K562 (cell line): ENCODE measurements around the gene SYNE1. TPM values are rescaled to one million over a fixed set of nuclear protein-coding genes. Genes with fewer than 3 reads are reported as not detected.

Experiments used
- ATAC-seq: fragments of 200-7000 bp; cut with Tn5 transposase; 3 replicates; pipeline ENCODE4 v1.9.1; 2020; ENCODE audit warnings: moderate library complexity
- BruUV-seq: library from RNA; stranded (reverse); fragments of 400-500 nt; replicated peaks from 2 replicates; lab custom pipeline; 2021; lab: Mats Ljungman, UMichigan
- CTCF ChIA-PET: fragments of 300-600 bp; formaldehyde crosslinking; extraction: SDS; loops from one replicate; lab custom pipeline; 2021; ENCODE audit warnings: low intra/inter-chr PET ratio; lab: Yijun Ruan, JAX
- POLR2A ChIA-PET: fragments of 300-600, 350-650 bp; sonication (Branson Sonifier 250); formaldehyde crosslinking; extraction: SDS; loops from one replicate; lab custom pipeline; 2021; ENCODE audit warnings: antibody characterized with exemption, inconsistent platforms; lab: Yijun Ruan, JAX
- DNase-seq, 4 experiments: peaks; one replicate each; pipeline versions ENCODE4 v3.0.0 to v3.0.0-alpha.2; 2011 to 2018; ENCODE audit warnings: low spot score in 3 of 4, mixed read lengths in 3 of 4; ENCODE audit errors: extremely low read depth in 1 of 4
- FAIRE-seq: peaks from 2 replicates; lab custom pipeline; 2011; peaks lifted over from hg19 to GRCh38; lab: Jason Lieb, UNC
- H2AFZ ChIP-seq: 2 replicates; pipeline ENCODE4 v1.6.0; 2011; ENCODE audit warnings: low read depth, low read length, control low read depth, inconsistent platforms
- H3K27ac ChIP-seq: fragments of 200-600 bp; 3 replicates; pipeline ENCODE4 v1.8.0; 2011; ENCODE audit warnings: low read depth, mild to moderate bottlenecking, control low read depth, inconsistent platforms, low read length, moderate library complexity, mixed read lengths; ENCODE audit errors: extremely low read depth
- H3K27me3 ChIP-seq, 2 experiments: fragments of 300-600 bp in 1 of 2; 2 replicates in 1 of 2; 3 replicates in 1 of 2; pipeline versions ENCODE4 v1.6.0 to v1.8.0; 2011; ENCODE audit warnings: inconsistent platforms in 2 of 2, low read length in 2 of 2, mild to moderate bottlenecking in 1 of 2, mixed read lengths in 1 of 2, moderate library complexity in 1 of 2; ENCODE audit not compliant: control insufficient read depth in 2 of 2, insufficient read depth in 2 of 2
- H3K36me3 ChIP-seq: fragments of 300-600 bp; 3 replicates; pipeline ENCODE4 v1.8.0; 2011; ENCODE audit warnings: mild to moderate bottlenecking, low read length, inconsistent platforms; ENCODE audit not compliant: control insufficient read depth, insufficient read depth
- H3K4me1 ChIP-seq, 2 experiments: fragments of 200-600 bp in 1 of 2; replicated peaks in 1 of 2; 2 replicates in 1 of 2; 3 replicates in 1 of 2; pipeline versions ENCODE4 v1.5.1 to v1.8.0; 2011; ENCODE audit warnings: inconsistent platforms in 2 of 2, low read length in 2 of 2, mild to moderate bottlenecking in 1 of 2, mixed read lengths in 1 of 2, moderate library complexity in 1 of 2; ENCODE audit not compliant: control insufficient read depth in 2 of 2, insufficient read depth in 2 of 2
- H3K4me2 ChIP-seq: 2 replicates; pipeline ENCODE4 v1.6.1; 2011; ENCODE audit warnings: low read length, control low read depth, inconsistent platforms, mixed read lengths; ENCODE audit not compliant: insufficient read depth
- H3K4me3 ChIP-seq: fragments of 200-600 bp; sonication (generic), shearing (Covaris generic); 2 replicates; pipeline ENCODE4 v1.5.1; 2016; ENCODE audit warnings: control low read depth, inconsistent platforms
- H3K79me2 ChIP-seq: fragments of 200-600 bp; 3 replicates; pipeline ENCODE4 v1.8.0; 2011; ENCODE audit warnings: low read length, inconsistent platforms; ENCODE audit not compliant: control insufficient read depth, insufficient read depth
- H3K9ac ChIP-seq, 2 experiments: 2 replicates each; pipeline versions ENCODE4 v1.6.0 to v1.6.1; 2011; ENCODE audit warnings: low read depth in 2 of 2, low read length in 2 of 2, control low read depth in 1 of 2, inconsistent platforms in 1 of 2, mild to moderate bottlenecking in 1 of 2, mixed read lengths in 1 of 2; ENCODE audit not compliant: insufficient read depth in 1 of 2
- H3K9me1 ChIP-seq: one replicate; pipeline ENCODE4 v1.6.0; 2011; ENCODE audit warnings: inconsistent platforms, mild to moderate bottlenecking, low read length, moderate library complexity; ENCODE audit not compliant: control insufficient read depth, insufficient read depth
- H3K9me3 ChIP-seq: replicated peaks from 2 replicates; pipeline ENCODE4 v1.5.1; 2011; ENCODE audit warnings: low read depth, low read length, inconsistent platforms; ENCODE audit not compliant: control insufficient read depth, insufficient read depth
- H4K20me1 ChIP-seq: replicated peaks from 2 replicates; pipeline ENCODE4 v1.6.1; 2011; ENCODE audit warnings: low read length, inconsistent platforms, mixed read lengths; ENCODE audit not compliant: control insufficient read depth, insufficient read depth
- CBFA2T2 ChIP-seq: fragments of 450-650 bp; conservative IDR thresholded peaks from 2 replicates; pipeline ENCODE4 v1.6.1; 2017; ENCODE audit warnings: mild to moderate bottlenecking
- DACH1 ChIP-seq: fragments of 450-650 bp; IDR thresholded peaks from 2 replicates; pipeline ENCODE4 v1.6.1; 2018; ENCODE audit not compliant: partially characterized antibody
- E2F8 ChIP-seq: fragments of 450-650 bp; IDR thresholded peaks from 2 replicates; pipeline ENCODE4 v1.7.1; 2018; ENCODE audit warnings: mild to moderate bottlenecking, low read depth; ENCODE audit not compliant: partially characterized antibody
- HDAC6 ChIP-seq: IDR thresholded peaks from 2 replicates; pipeline ENCODE4 v1.6.1; 2012; ENCODE audit warnings: low read depth, mild to moderate bottlenecking, control low read depth, inconsistent platforms, low read length, moderate library complexity
- HSF4 ChIP-seq: fragments of 250-450 bp; sonication (Bioruptor Pico); IDR thresholded peaks from 2 replicates; pipeline ENCODE4 v2.1.2; 2022; ENCODE audit warnings: mild to moderate bottlenecking, moderate library complexity, borderline replicate concordance
- IRF2 ChIP-seq: sonication (generic); formaldehyde crosslinking; IDR thresholded peaks from 2 replicates; pipeline ENCODE4 v1.8.1; 2022; ENCODE audit warnings: mild to moderate bottlenecking, missing genetic modification reagents
- MED1 ChIP-seq: sonication (generic); formaldehyde crosslinking; IDR thresholded peaks from 2 replicates; pipeline ENCODE4 v1.8.1; 2023; ENCODE audit warnings: missing genetic modification reagents, borderline replicate concordance
- TRIM28 ChIP-seq: fragments of 450-650 bp; IDR thresholded peaks from 2 replicates; pipeline ENCODE4 v1.6.1; 2017
- VEZF1 ChIP-seq: fragments of 200-800 bp; sonication (Bioruptor generic); IDR thresholded peaks from 2 replicates; pipeline ENCODE4 v1.6.1; 2017; ENCODE audit warnings: missing genetic modification characterization, missing compliant biosample characterization
- ZNF316 ChIP-seq: fragments of 450-650 bp; IDR thresholded peaks from 2 replicates; pipeline ENCODE4 v1.6.1; 2016
- ZNF324 ChIP-seq: fragments of 250-450 bp; sonication (Bioruptor Pico); IDR thresholded peaks from 2 replicates; pipeline ENCODE4 v1.4.0; 2020; ENCODE audit warnings: mild to moderate bottlenecking
- ZNF398 ChIP-seq: fragments of 250-450 bp; sonication (Bioruptor Pico); IDR thresholded peaks from 2 replicates; pipeline ENCODE4 v1.8.0; 2021; ENCODE audit warnings: moderate library complexity, mild to moderate bottlenecking, inconsistent platforms
- WGBS: fragments of 100-300 bp; shearing (Covaris generic); methylation state at CpG from one replicate; pipeline ENCODE4 v1.1.6; 2016; ENCODE audit warnings: low coverage, mixed read lengths; ENCODE audit not compliant: insufficient coverage; ENCODE audit errors: missing lambda C conversion rate; 5-methylcytosine and 5-hydroxymethylcytosine counted together
- in situ Hi-C: fragments of 300-500 bp; cut with MboI; formaldehyde crosslinking; loops from 4 replicates; pipeline ENCODE4 v1.15.0; 2018; ENCODE audit warnings: inconsistent platforms, mixed read lengths
- intact Hi-C: fragments of 100-400 bp; cut with micrococcal nuclease; formaldehyde crosslinking; loops from 2 replicates; pipeline ENCODE4 v1.14.2; 2022
- polyA plus RNA-seq, 8 experiments: library from polyadenylated mRNA; depleted of rRNA in 4 of 8; stranded (reverse) in 5 of 8; unstranded in 3 of 8; fragments of >200 nt; fragmentation: Nextera tagmentation in 2 of 8; fragmentation: Illumina TruSeq in 1 of 8; extraction: Ambion mirVana in 2 of 8; extraction: Trizol in 1 of 8; gene quantifications; 2 replicates each; pipeline versions ENCODE4 v1.2.1 to v1.2.3, GENCODE V29; 2011 to 2014; ENCODE audit warnings: inconsistent platforms in 1 of 8, missing spikeins in 1 of 8
- total RNA-seq, 7 experiments: library from RNA; depleted of rRNA in 6 of 7; stranded (reverse); fragments of >200 nt in 6 of 7; fragmentation: Illumina TruSeq in 2 of 7; extraction: Trizol in 2 of 7; gene quantifications; 2 replicates each; pipeline versions ENCODE4 v1.2.1 to v1.2.3, GENCODE V29; 2011 to 2021; ENCODE audit warnings: low replicate concordance in 1 of 7

SYNE1 gene
- total and polyA plus RNA-seq, 9 of the 15 experiments (the other 6 are each of a cell fraction or from before 2014, with no cell fraction given) = under 0.01 to 0.42 (median 0.08) TPM; not detected in 1

- CTCF ChIA-PET = no interaction called here
- BruUV-seq = no TSS peak
- DNase-seq = no peak
- Histone ChIP-seq H3K27ac (no peak overlapping the region), H2AFZ (no peak overlapping the region), H3K36me3 (no peaks in the 10 kb centered on the region), H3K79me2 (no peaks in the 10 kb centered on the region), H3K27me3 (no peaks in the 10 kb centered on the region), H3K4me3 (no peak overlapping the region), H4K20me1 (no peaks in the 10 kb centered on the region), H3K4me2 (no peak overlapping the region), H3K9me1 (no peaks in the 10 kb centered on the region), H3K9ac (no peak overlapping the region), H3K4me1 (no peaks in the 10 kb centered on the region), H3K9me3 (no peaks in the 10 kb centered on the region)
- in situ Hi-C loops = no loop called here
- TF ChIP-seq CBFA2T2 (no peak), MED1 (CRISPR knock-in tag) (no peak), TRIM28 (no peak), ZNF316 (no peak), IRF2 (CRISPR knock-in tag) (no peak), DACH1 (no peak), HDAC6 (no peak), ZNF398 (no peak), E2F8 (no peak), VEZF1 (CRISPR knock-in tag) (no peak), HSF4 (CRISPR knock-in tag) (no peak), ZNF324 (no peak)
- ATAC-seq = no peak
- POLR2A ChIA-PET = no interaction called here
- FAIRE-seq = no peak
- WGBS = 0% methylated on average over 4 of the region's 4 CpGs
- intact Hi-C loops = loop anchor here (10.0 kb wide), 1 partner anchor 836 kb away; no protein-coding TSS in a partner anchor
Observed at GRCh38 chr6:152261179-152261578, 376.0 kb downstream of the SYNE1 start.
